Measurements from ENCODE around the gene NTNG2. TPM values are rescaled to one million over a fixed set of nuclear protein-coding genes. Genes with fewer than 3 reads are reported as not detected.

NTNG2 gene
- total RNA-seq, 3 donors from 2014 or later: 0.91 to 1.4 (median 0.95) TPM

- Mint-ChIP-seq H3K4me1 (ENCODE audit: low read depth) (no peaks in the 10 kb centered on the region), H3K9me3 (no peaks in the 10 kb centered on the region), H3K27me3 (ENCODE audit: low read depth) (no peaks in the 10 kb centered on the region), H3K36me3 (ENCODE audit: insufficient read depth) (no peaks in the 10 kb centered on the region), H3K4me3 (no peak overlapping the region)
- DNase-seq: no peak
- ATAC-seq: no peak
Observed at GRCh38 chr9:132216861-132217619, 55.2 kb downstream of the NTNG2 start.

- H3K27me3 Mint-ChIP-seq (ENCODE audit: low read depth): peaks cover 3% of the 10 kb centered on the region
- DNase-seq (no peak), ATAC-seq (no peak)
- no peaks in the 10 kb centered on the region for H3K9me3 Mint-ChIP-seq
- no peaks in the 10 kb centered on the region for H3K4me1 Mint-ChIP-seq (ENCODE audit: low read depth)
- H3K36me3 Mint-ChIP-seq (ENCODE audit: insufficient read depth): no peaks in the 10 kb centered on the region
- no peak overlapping the region for H3K4me3 Mint-ChIP-seq
Observed at GRCh38 chr9:132218208-132218607, 56.4 kb downstream of the NTNG2 start.

- peaks cover 3% of the 10 kb centered on the region for H3K27me3 Mint-ChIP-seq (ENCODE audit: low read depth)
- H3K36me3 Mint-ChIP-seq (ENCODE audit: insufficient read depth): no peaks in the 10 kb centered on the region
- no peak for ATAC-seq
- no peak for DNase-seq
- no peaks in the 10 kb centered on the region for H3K4me1 Mint-ChIP-seq (ENCODE audit: low read depth)
- H3K4me3 Mint-ChIP-seq: no peak overlapping the region
- H3K9me3 Mint-ChIP-seq: no peaks in the 10 kb centered on the region
Observed at GRCh38 chr9:132221941-132222340, 60.1 kb downstream of the NTNG2 start.

- Mint-ChIP-seq H3K4me3 (no peak overlapping the region), H3K36me3 (ENCODE audit: insufficient read depth) (no peaks in the 10 kb centered on the region), H3K27me3 (ENCODE audit: low read depth) (peaks cover 3% of the 10 kb centered on the region), H3K9me3 (no peaks in the 10 kb centered on the region), H3K4me1 (ENCODE audit: low read depth) (no peaks in the 10 kb centered on the region)
- DNase-seq: no peak
- no peak for ATAC-seq
Observed at GRCh38 chr9:132224645-132225044, 62.8 kb downstream of the NTNG2 start.

GRCh38 chr9:132226571-132227430 lies 64.9 kb downstream of the NTNG2 start:
- H3K9me3 Mint-ChIP-seq: no peaks in the 10 kb centered on the region
- no peaks in the 10 kb centered on the region for H3K36me3 Mint-ChIP-seq (ENCODE audit: insufficient read depth)
- ATAC-seq (no peak), DNase-seq (no peak)
- H3K4me1 Mint-ChIP-seq (ENCODE audit: low read depth): no peaks in the 10 kb centered on the region
- H3K27me3 Mint-ChIP-seq (ENCODE audit: low read depth): peaks cover 3% of the 10 kb centered on the region
- no peak overlapping the region for H3K4me3 Mint-ChIP-seq

- Mint-ChIP-seq H3K4me1 (ENCODE audit: low read depth) (no peaks in the 10 kb centered on the region), H3K9me3 (no peaks in the 10 kb centered on the region), H3K4me3 (no peak overlapping the region), H3K36me3 (ENCODE audit: insufficient read depth) (no peaks in the 10 kb centered on the region), H3K27me3 (ENCODE audit: low read depth) (no peaks in the 10 kb centered on the region)
- ATAC-seq (no peak), DNase-seq (no peak)
Observed at GRCh38 chr9:132228062-132228461, 66.2 kb downstream of the NTNG2 start.

GRCh38 chr9:132230605-132231004 lies 68.7 kb downstream of the NTNG2 start:
- no peak for DNase-seq
- Mint-ChIP-seq H3K27me3 (ENCODE audit: low read depth) (peaks cover 2% of the 10 kb centered on the region), H3K4me3 (no peak overlapping the region), H3K9me3 (no peaks in the 10 kb centered on the region), H3K4me1 (ENCODE audit: low read depth) (no peaks in the 10 kb centered on the region), H3K36me3 (ENCODE audit: insufficient read depth) (no peaks in the 10 kb centered on the region)
- no peak for ATAC-seq

- peaks cover 2% of the 10 kb centered on the region for H3K27me3 Mint-ChIP-seq (ENCODE audit: low read depth)
- ATAC-seq (no peak), DNase-seq (no peak)
- no peaks in the 10 kb centered on the region for H3K36me3 Mint-ChIP-seq (ENCODE audit: insufficient read depth)
- no peak overlapping the region for H3K4me3 Mint-ChIP-seq
- no peaks in the 10 kb centered on the region for H3K9me3 Mint-ChIP-seq
- no peaks in the 10 kb centered on the region for H3K4me1 Mint-ChIP-seq (ENCODE audit: low read depth)
Observed at GRCh38 chr9:132231019-132231701, 69.3 kb downstream of the NTNG2 start.

GRCh38 chr9:132232522-132232921 lies 70.7 kb downstream of the NTNG2 start:
- Mint-ChIP-seq H3K4me3 (no peak overlapping the region), H3K27me3 (ENCODE audit: low read depth) (peaks cover 2% of the 10 kb centered on the region), H3K36me3 (ENCODE audit: insufficient read depth) (no peaks in the 10 kb centered on the region), H3K4me1 (ENCODE audit: low read depth) (no peaks in the 10 kb centered on the region), H3K9me3 (no peaks in the 10 kb centered on the region)
- DNase-seq (no peak), ATAC-seq (no peak)

- no peak for ATAC-seq
Observed at GRCh38 chr9:132233138-132233537, 71.3 kb downstream of the NTNG2 start.

GRCh38 chr9:132234535-132234934 lies 72.7 kb downstream of the NTNG2 start:
- DNase-seq (no peak), ATAC-seq (no peak)
- Mint-ChIP-seq H3K9me3 (no peaks in the 10 kb centered on the region), H3K4me3 (no peak overlapping the region), H3K27me3 (ENCODE audit: low read depth) (peaks cover 2% of the 10 kb centered on the region), H3K4me1 (ENCODE audit: low read depth) (no peaks in the 10 kb centered on the region), H3K36me3 (ENCODE audit: insufficient read depth) (no peaks in the 10 kb centered on the region)

More at GRCh38 chr9:132233138-132233537, 71.3 kb downstream of the NTNG2 start:
- H3K9me3 Mint-ChIP-seq: no peaks in the 10 kb centered on the region
- H3K27me3 Mint-ChIP-seq (ENCODE audit: low read depth): peaks cover 2% of the 10 kb centered on the region
- no peaks in the 10 kb centered on the region for H3K36me3 Mint-ChIP-seq (ENCODE audit: insufficient read depth)
- no peaks in the 10 kb centered on the region for H3K4me1 Mint-ChIP-seq (ENCODE audit: low read depth)
- H3K4me3 Mint-ChIP-seq: no peak overlapping the region
- no peak for DNase-seq

GRCh38 chr9:132235125-132235524 lies 73.3 kb downstream of the NTNG2 start:
- ATAC-seq: no peak
- H3K4me1 Mint-ChIP-seq (ENCODE audit: low read depth): no peaks in the 10 kb centered on the region
- DNase-seq: no peak

GRCh38 chr9:132235894-132236661 lies 74.2 kb downstream of the NTNG2 start:
- Mint-ChIP-seq H3K4me1 (ENCODE audit: low read depth) (no peaks in the 10 kb centered on the region), H3K27me3 (ENCODE audit: low read depth) (peaks cover 2% of the 10 kb centered on the region)

More at GRCh38 chr9:132235125-132235524, 73.3 kb downstream of the NTNG2 start:
- H3K36me3 Mint-ChIP-seq (ENCODE audit: insufficient read depth): no peaks in the 10 kb centered on the region
- H3K27me3 Mint-ChIP-seq (ENCODE audit: low read depth): peaks cover 2% of the 10 kb centered on the region
- no peak overlapping the region for H3K4me3 Mint-ChIP-seq
- H3K9me3 Mint-ChIP-seq: no peaks in the 10 kb centered on the region

More at GRCh38 chr9:132235894-132236661, 74.2 kb downstream of the NTNG2 start:
- DNase-seq (peak; percentile 81), ATAC-seq (peak in 1 of 2 donors; percentile 12)
- no peaks in the 10 kb centered on the region for H3K36me3 Mint-ChIP-seq (ENCODE audit: insufficient read depth)
- no peak overlapping the region for H3K4me3 Mint-ChIP-seq
- H3K9me3 Mint-ChIP-seq: no peaks in the 10 kb centered on the region
